Upper lobe of left lung (tissue), 6 donors: ENCODE data around the gene CEBPE. TPM values are rescaled to one million over a fixed set of nuclear protein-coding genes. Genes with fewer than 3 reads are reported as not detected.
A peak's percentile ranks its signal among the peaks of the same experiment; 100 is the strongest.

ENCODE experiments used
- ATAC-seq, 2 donors: fragments of 200-7000 bp; cut with Tn5 transposase; one replicate each; pipeline ENCODE4 v1.9.1; 2022; ENCODE audit warnings: mild to moderate bottlenecking in 2 of 2, moderate library complexity in 2 of 2; ENCODE audit not compliant: low FRiP score in 2 of 2
- DNase-seq, 2 donors: peaks; one replicate each; pipeline ENCODE4 v3.0.0-alpha.2; 2019 to 2020
- H3K27ac ChIP-seq, 4 donors: fragments of 200-600 bp; sonication (generic); one replicate each; pipeline ENCODE4 v1.5.1; 2016 to 2019
- H3K27me3 ChIP-seq, 4 donors: fragments of 200-600 bp; sonication (generic); one replicate each; pipeline ENCODE4 v1.5.1; 2017 to 2019
- H3K36me3 ChIP-seq, 4 donors: fragments of 200-600 bp; sonication (generic); one replicate each; pipeline ENCODE4 v1.5.1; 2016 to 2019
- H3K4me1 ChIP-seq, 4 donors: fragments of 200-600 bp; sonication (generic); one replicate each; pipeline ENCODE4 v1.5.1; 2018 to 2019
- H3K4me3 ChIP-seq, 4 donors: fragments of 200-600 bp; sonication (generic); one replicate each; pipeline ENCODE4 v1.5.1; 2017 to 2019; ENCODE audit warnings: mild to moderate bottlenecking in 2 of 4, moderate library complexity in 1 of 4
- H3K9me3 ChIP-seq, 4 donors: fragments of 200-600 bp; sonication (generic); one replicate each; pipeline ENCODE4 v1.5.1; 2018 to 2019
- CTCF ChIP-seq, 6 experiments: fragments of 450-650 bp in 4 of 6; fragments of 200-600 bp in 2 of 6; sonication (generic) in 2 of 6; IDR thresholded peaks; one replicate each; pipeline ENCODE4 v1.5.1; 2016 to 2019; ENCODE audit warnings: antibody characterized with exemption in 6 of 6
- EP300 ChIP-seq, 4 donors: sonication (generic); formaldehyde crosslinking; IDR thresholded peaks; one replicate each; pipeline ENCODE4 v1.5.1; 2017; ENCODE audit warnings: antibody characterized with exemption in 4 of 4, control low read depth in 2 of 4
- POLR2A ChIP-seq, 4 donors: fragments of 450-650 bp; IDR thresholded peaks; one replicate each; pipeline ENCODE4 v1.5.1; 2016 to 2017; ENCODE audit warnings: antibody characterized with exemption in 4 of 4, mild to moderate bottlenecking in 2 of 4
- POLR2AphosphoS5 ChIP-seq, 2 donors: sonication (generic); formaldehyde crosslinking; IDR thresholded peaks; one replicate each; pipeline ENCODE4 v1.5.1; 2017; ENCODE audit warnings: antibody characterized with exemption in 2 of 2
- WGBS, 2 donors: methylation state at CpG; one replicate each; pipeline ENCODE4 v1.1.5; 2017 to 2018; 5-methylcytosine and 5-hydroxymethylcytosine counted together
- total RNA-seq, 6 donors: library from RNA; depleted of rRNA in 4 of 6; stranded (reverse); fragments of >200 nt in 4 of 6; gene quantifications; one replicate each; pipeline versions ENCODE4 v1.1.0 to v1.2.1, GENCODE V29; 2016 to 2021
- donor health status: DM: no; HTN: no; CAD: no; lungs with moderate emphysema.
- donor health status: DM: no; HTN: yes; CAD: no; lungs with severe emphysema.

The CEBPE gene
- total RNA-seq, 6 donors from 2014 or later, result 0.31 to 0.77 TPM; not detected in 4

- TF ChIP-seq POLR2AphosphoS5 (IDR thresholded peaks at IDR 0.05) (peak; percentile 67 to 73), POLR2A (IDR thresholded peaks at IDR 0.05) (peak in 1 of 4 donors; percentile 46), EP300 (IDR thresholded peaks at IDR 0.05) (no peak)
- DNase-seq (peak; percentile 46 to 88), ATAC-seq (peak; percentile 93 to 96)
- no peaks in the 10 kb centered on the region for H3K27me3 ChIP-seq
- H3K4me1 ChIP-seq, result peaks cover 17 to 43% (median 34%) of the 10 kb centered on the region in 4 donors
- no peaks in the 10 kb centered on the region for H3K9me3 ChIP-seq
- peaks cover 30 to 74% (median 60%) of the 10 kb centered on the region in 4 donors for H3K36me3 ChIP-seq
- peak overlapping the region; percentile 14 to 61 (median 50) for H3K4me3 ChIP-seq
- WGBS, 2 donors, result 2% methylated on average over 14 of the region's 14 CpGs
- H3K27ac ChIP-seq, result peak overlapping the region; percentile 73 to 85 (median 85)
Measured at GRCh38 chr14:23071244-23071920, 47.7 kb downstream of the CEBPE start.

GRCh38 chr14:23070262-23071129, 48.6 kb downstream of the CEBPE start:
- WGBS, 2 donors, result 20 to 21% methylated on average over 10 of the region's 10 CpGs
- TF ChIP-seq POLR2A (IDR thresholded peaks at IDR 0.05) (no peak), EP300 (IDR thresholded peaks at IDR 0.05) (no peak), CTCF (IDR thresholded peaks at IDR 0.05) (no peak), POLR2AphosphoS5 (IDR thresholded peaks at IDR 0.05) (no peak)
- no peaks in the 10 kb centered on the region for H3K9me3 ChIP-seq
- H3K27me3 ChIP-seq, result no peaks in the 10 kb centered on the region
- no peak for ATAC-seq
- peak overlapping the region in 3 of 4 donors; percentile 40 to 61 (median 61) for H3K4me3 ChIP-seq
- peaks cover 23 to 74% (median 60%) of the 10 kb centered on the region in 4 donors for H3K36me3 ChIP-seq
- peak overlapping the region; percentile 73 to 85 (median 85) for H3K27ac ChIP-seq
- peaks cover 17 to 43% (median 34%) of the 10 kb centered on the region in 4 donors for H3K4me1 ChIP-seq
- DNase-seq, result peak in 1 of 2 donors; percentile 14

GRCh38 chr14:23069413-23069806, 49.6 kb downstream of the CEBPE start:
- no peaks in the 10 kb centered on the region for H3K9me3 ChIP-seq
- 73 to 81% methylated on average over 4 of the region's 4 CpGs for WGBS, 2 donors
- peaks cover 17 to 43% (median 34%) of the 10 kb centered on the region in 4 donors for H3K4me1 ChIP-seq
- no peak overlapping the region for H3K4me3 ChIP-seq
- peaks cover 16 to 74% (median 63%) of the 10 kb centered on the region in 4 donors for H3K36me3 ChIP-seq
- DNase-seq, result no peak
- no peak for TF ChIP-seq POLR2AphosphoS5 (IDR thresholded peaks at IDR 0.05)
- no peak for TF ChIP-seq CTCF (IDR thresholded peaks at IDR 0.05)
- no peak for TF ChIP-seq EP300 (IDR thresholded peaks at IDR 0.05)
- no peak for TF ChIP-seq POLR2A (IDR thresholded peaks at IDR 0.05)
- no peaks in the 10 kb centered on the region for H3K27me3 ChIP-seq
- ATAC-seq, result no peak
- peak overlapping the region in 1 of 4 donors; percentile 85 for H3K27ac ChIP-seq

GRCh38 chr14:23068789-23069412, 50.2 kb downstream of the CEBPE start:
- Histone ChIP-seq H3K27me3 (no peaks in the 10 kb centered on the region), H3K4me1 (peaks cover 17 to 43% (median 34%) of the 10 kb centered on the region in 4 donors), H3K9me3 (no peaks in the 10 kb centered on the region), H3K27ac (peak overlapping the region in 2 of 4 donors; percentile 34 to 85), H3K36me3 (peaks cover 18 to 74% (median 64%) of the 10 kb centered on the region in 4 donors), H3K4me3 (no peak overlapping the region)
- no peak for TF ChIP-seq POLR2A (IDR thresholded peaks at IDR 0.05)
- peak; percentile 88 to 95 (median 93) for TF ChIP-seq CTCF (IDR thresholded peaks at IDR 0.05)
- 30% methylated on average over 8 of the region's 8 CpGs for WGBS, 2 donors
- ATAC-seq (peak; percentile 90 to 91), DNase-seq (peak in 1 of 2 donors; percentile 82)
